T-helper 9 cell (primary cell): Measurements from ENCODE around the gene ZBED1.
"Not testable (repeated sequence)": the region's sequence is repeated elsewhere in the genome, so short reads cannot be mapped to it uniquely, and the experiment has no call there.

ENCODE experiments used
- DNase-seq: peaks from one replicate; pipeline ENCODE4 v3.0.0-alpha.2; 2020

The ZBED1 gene

GRCh38 chrX:2473064-2473463 is 27.7 kb downstream of the ZBED1 start:
- DNase-seq, result not testable (repeated sequence)

- no peak for DNase-seq
These were observed 29.1 kb downstream of the ZBED1 start for GRCh38 chrX:2471641-2472040.

- not testable (repeated sequence) for DNase-seq
These were observed 29.6 kb downstream of the ZBED1 start for GRCh38 chrX:2471126-2471525.

- not testable (repeated sequence) for DNase-seq
These were observed 30.9 kb downstream of the ZBED1 start for GRCh38 chrX:2469852-2470251.

GRCh38 chrX:2469196-2469685 is 31.5 kb downstream of the ZBED1 start:
- no peak for DNase-seq

- no peak for DNase-seq
These were observed 32.2 kb downstream of the ZBED1 start for GRCh38 chrX:2468261-2469195.

GRCh38 chrX:2466876-2467656 is 33.7 kb downstream of the ZBED1 start:
- DNase-seq, result no peak

GRCh38 chrX:2464677-2465166 is 36.1 kb downstream of the ZBED1 start:
- DNase-seq, result no peak

- no peak for DNase-seq
These were observed 36.7 kb downstream of the ZBED1 start for GRCh38 chrX:2463973-2464676.

- DNase-seq, result not testable (repeated sequence)
These were observed 37.3 kb downstream of the ZBED1 start for GRCh38 chrX:2463481-2463880.

GRCh38 chrX:2462780-2463179 is 38.0 kb downstream of the ZBED1 start:
- no peak for DNase-seq

GRCh38 chrX:2462074-2462473 is 38.7 kb downstream of the ZBED1 start:
- no peak for DNase-seq

- DNase-seq, result no peak
These were observed 39.1 kb downstream of the ZBED1 start for GRCh38 chrX:2461711-2462016.

- not testable (repeated sequence) for DNase-seq
These were observed 39.7 kb downstream of the ZBED1 start for GRCh38 chrX:2460821-2461710.

- DNase-seq, result not testable (repeated sequence)
These were observed 40.7 kb downstream of the ZBED1 start for GRCh38 chrX:2460048-2460447.

- DNase-seq, result no peak
These were observed 42.5 kb downstream of the ZBED1 start for GRCh38 chrX:2458309-2458708.

GRCh38 chrX:2457289-2458133 is 43.3 kb downstream of the ZBED1 start:
- DNase-seq, result no peak

- DNase-seq, result not testable (repeated sequence)
These were observed 44.7 kb downstream of the ZBED1 start for GRCh38 chrX:2456091-2456490.

GRCh38 chrX:2454620-2455019 is 46.2 kb downstream of the ZBED1 start:
- not testable (repeated sequence) for DNase-seq

GRCh38 chrX:2452799-2453198 is 48.0 kb downstream of the ZBED1 start:
- DNase-seq, result no peak

- no peak for DNase-seq
These were observed 48.4 kb downstream of the ZBED1 start for GRCh38 chrX:2452317-2452784.
